HEK293 (cell line): ENCODE results near the gene STARD5.

Experiments
- CTCF ChIA-PET: fragments of 350-600 bp; formaldehyde crosslinking; extraction: SDS; loops from one replicate; lab custom pipeline; 2021; ENCODE audit warnings: antibody characterized with exemption; lab: Yijun Ruan, JAX
- POLR2A ChIA-PET: fragments of 300-600 bp; formaldehyde crosslinking; extraction: SDS; loops from one replicate; lab custom pipeline; 2020; ENCODE audit warnings: antibody characterized with exemption, inconsistent platforms; lab: Yijun Ruan, JAX
- H3K27ac ChIP-seq: fragments of 200-500 bp; sonication (Bioruptor generic); 2 replicates; pipeline ENCODE4 v1.5.1; 2014; ENCODE audit warnings: low read depth, low read length, control low read depth, inconsistent platforms; ENCODE audit errors: extremely low read depth
- H3K36me3 ChIP-seq, 2 experiments: fragments of 200-500 bp in 1 of 2; sonication (Bioruptor generic) in 1 of 2; 1 replicate in 1 of 2; 2 replicates in 1 of 2; pipeline ENCODE4 v1.5.1; 2014 to 2017; ENCODE audit warnings: inconsistent platforms in 2 of 2, low read length in 2 of 2; ENCODE audit not compliant: control insufficient read depth in 2 of 2, insufficient read depth in 1 of 2
- H3K4me1 ChIP-seq: fragments of 200-500 bp; sonication (Bioruptor generic); 2 replicates; pipeline ENCODE4 v1.5.1; 2014; ENCODE audit warnings: mild to moderate bottlenecking, low read length, inconsistent platforms; ENCODE audit not compliant: control insufficient read depth, insufficient read depth
- H3K4me3 ChIP-seq: 2 replicates; pipeline ENCODE4 v1.5.1; 2011; ENCODE audit warnings: low read depth, mild to moderate bottlenecking, control low read depth, low read length, moderate library complexity
- H3K9me3 ChIP-seq: fragments of 200-500 bp; sonication (Bioruptor generic); 2 replicates; pipeline ENCODE4 v1.5.1; 2014; ENCODE audit warnings: low read depth, low read length, inconsistent platforms; ENCODE audit not compliant: control insufficient read depth, insufficient read depth
- HIC1 ChIP-seq: fragments of 450-650 bp; formaldehyde crosslinking; IDR thresholded peaks from 2 replicates; pipeline ENCODE4 v1.5.1; 2016; ENCODE audit warnings: missing biosample characterization, missing genetic modification characterization
- KLF16 ChIP-seq: fragments of 450-650 bp; formaldehyde crosslinking; IDR thresholded peaks from 2 replicates; pipeline ENCODE4 v1.5.1; 2017; ENCODE audit warnings: missing biosample characterization, missing genetic modification characterization
- MZF1 ChIP-seq: fragments of 450-650 bp; formaldehyde crosslinking; IDR thresholded peaks from 2 replicates; pipeline ENCODE4 v1.5.1; 2017; ENCODE audit warnings: missing biosample characterization, missing genetic modification characterization, borderline replicate concordance
- PRDM1 ChIP-seq: fragments of 450-650 bp; formaldehyde crosslinking; IDR thresholded peaks from 2 replicates; pipeline ENCODE4; 2016; ENCODE audit warnings: missing biosample characterization, missing genetic modification characterization
- RBAK ChIP-seq: fragments of 450-650 bp; formaldehyde crosslinking; IDR thresholded peaks from 2 replicates; pipeline ENCODE4 v1.5.1; 2016; ENCODE audit warnings: missing biosample characterization, missing genetic modification characterization
- SCRT1 ChIP-seq: fragments of 450-650 bp; formaldehyde crosslinking; IDR thresholded peaks from 2 replicates; pipeline ENCODE4 v1.5.1; 2016; ENCODE audit warnings: missing biosample characterization, missing genetic modification characterization, borderline replicate concordance
- SP3 ChIP-seq: fragments of 450-650 bp; formaldehyde crosslinking; IDR thresholded peaks from 2 replicates; pipeline ENCODE4 v1.5.1; 2016; ENCODE audit warnings: missing biosample characterization, missing genetic modification characterization
- ZBTB10 ChIP-seq: fragments of 450-650 bp; formaldehyde crosslinking; IDR thresholded peaks from 2 replicates; pipeline ENCODE4 v1.5.1; 2016; ENCODE audit warnings: missing biosample characterization, missing genetic modification characterization
- ZNF211 ChIP-seq: fragments of 450-650 bp; formaldehyde crosslinking; IDR thresholded peaks from 2 replicates; pipeline ENCODE4 v1.5.1; 2016; ENCODE audit warnings: low read depth, missing biosample characterization, missing genetic modification characterization
- ZNF24 ChIP-seq: fragments of 450-650 bp; formaldehyde crosslinking; IDR thresholded peaks from 2 replicates; pipeline ENCODE4 v1.5.1; 2016; ENCODE audit warnings: missing biosample characterization, missing genetic modification characterization
- ZNF292 ChIP-seq: fragments of 450-650 bp; formaldehyde crosslinking; IDR thresholded peaks from 2 replicates; pipeline ENCODE4 v1.5.1; 2016; ENCODE audit warnings: low read depth, missing biosample characterization, missing genetic modification characterization, borderline replicate concordance
- ZNF335 ChIP-seq: fragments of 450-650 bp; formaldehyde crosslinking; conservative IDR thresholded peaks from 2 replicates; pipeline ENCODE4 v1.5.1; 2016; ENCODE audit warnings: missing biosample characterization, missing genetic modification characterization
- ZNF518A ChIP-seq: fragments of 450-650 bp; formaldehyde crosslinking; conservative IDR thresholded peaks from 2 replicates; pipeline ENCODE4 v1.5.1; 2016; ENCODE audit warnings: low read depth, missing biosample characterization, missing genetic modification characterization
- ZNF548 ChIP-seq: fragments of 450-650 bp; formaldehyde crosslinking; IDR thresholded peaks from 2 replicates; pipeline ENCODE4 v1.5.1; 2016; ENCODE audit warnings: missing biosample characterization, missing genetic modification characterization
- ZNF585B ChIP-seq: fragments of 450-650 bp; formaldehyde crosslinking; IDR thresholded peaks from 2 replicates; pipeline ENCODE4 v1.5.1; 2016; ENCODE audit warnings: missing biosample characterization, missing genetic modification characterization
- ZNF701 ChIP-seq: fragments of 450-650 bp; formaldehyde crosslinking; IDR thresholded peaks from 2 replicates; pipeline ENCODE4 v1.5.1; 2016; ENCODE audit warnings: missing biosample characterization, missing genetic modification characterization
- TF ChIP-seq, protein P1 (sequence below): fragments of 450-650 bp; formaldehyde crosslinking; IDR thresholded peaks from 2 replicates; pipeline ENCODE4 v1.5.1; 2016; ENCODE audit warnings: missing biosample characterization, missing genetic modification characterization

The STARD5 gene

GRCh38 chr15:81279621-81280485 is 44.1 kb downstream of the STARD5 start:
- no peak for TF ChIP-seq ZNF24 (tag by site-specific recombination)
- TF ChIP-seq, protein P1, sequence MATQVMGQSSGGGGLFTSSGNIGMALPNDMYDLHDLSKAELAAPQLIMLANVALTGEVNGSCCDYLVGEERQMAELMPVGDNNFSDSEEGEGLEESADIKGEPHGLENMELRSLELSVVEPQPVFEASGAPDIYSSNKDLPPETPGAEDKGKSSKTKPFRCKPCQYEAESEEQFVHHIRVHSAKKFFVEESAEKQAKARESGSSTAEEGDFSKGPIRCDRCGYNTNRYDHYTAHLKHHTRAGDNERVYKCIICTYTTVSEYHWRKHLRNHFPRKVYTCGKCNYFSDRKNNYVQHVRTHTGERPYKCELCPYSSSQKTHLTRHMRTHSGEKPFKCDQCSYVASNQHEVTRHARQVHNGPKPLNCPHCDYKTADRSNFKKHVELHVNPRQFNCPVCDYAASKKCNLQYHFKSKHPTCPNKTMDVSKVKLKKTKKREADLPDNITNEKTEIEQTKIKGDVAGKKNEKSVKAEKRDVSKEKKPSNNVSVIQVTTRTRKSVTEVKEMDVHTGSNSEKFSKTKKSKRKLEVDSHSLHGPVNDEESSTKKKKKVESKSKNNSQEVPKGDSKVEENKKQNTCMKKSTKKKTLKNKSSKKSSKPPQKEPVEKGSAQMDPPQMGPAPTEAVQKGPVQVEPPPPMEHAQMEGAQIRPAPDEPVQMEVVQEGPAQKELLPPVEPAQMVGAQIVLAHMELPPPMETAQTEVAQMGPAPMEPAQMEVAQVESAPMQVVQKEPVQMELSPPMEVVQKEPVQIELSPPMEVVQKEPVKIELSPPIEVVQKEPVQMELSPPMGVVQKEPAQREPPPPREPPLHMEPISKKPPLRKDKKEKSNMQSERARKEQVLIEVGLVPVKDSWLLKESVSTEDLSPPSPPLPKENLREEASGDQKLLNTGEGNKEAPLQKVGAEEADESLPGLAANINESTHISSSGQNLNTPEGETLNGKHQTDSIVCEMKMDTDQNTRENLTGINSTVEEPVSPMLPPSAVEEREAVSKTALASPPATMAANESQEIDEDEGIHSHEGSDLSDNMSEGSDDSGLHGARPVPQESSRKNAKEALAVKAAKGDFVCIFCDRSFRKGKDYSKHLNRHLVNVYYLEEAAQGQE (tag by site-specific recombination), result 0 out of 2 replicates have a peak, but pooled peaks have one; percentile 17
- TF ChIP-seq ZNF548 (tag by site-specific recombination), result no peak
- no peak for TF ChIP-seq SCRT1
- POLR2A ChIA-PET, result interaction anchor here (0.9 kb wide), 1 partner anchor 44 kb away, joined by 3 read pairs; the partner anchor contains the start of gene STARD5

GRCh38 chr15:81278306-81279029 is 45.5 kb downstream of the STARD5 start:
- CTCF ChIA-PET, result interaction anchor here (0.5 to 4.3 kb wide), 4 partner anchors 12 to 198 kb away, joined by 3 to 44 read pairs (median 16); no protein-coding TSS in a partner anchor
- POLR2A ChIA-PET, result no interaction called here
- H3K27ac ChIP-seq, result no peak overlapping the region
- TF ChIP-seq ZNF518A (no peak), ZNF211 (tag by site-specific recombination) (no peak), KLF16 (tag by site-specific recombination) (no peak), MZF1 (tag by site-specific recombination) (no peak), ZBTB10 (tag by site-specific recombination) (no peak), SP3 (tag by site-specific recombination) (no peak), RBAK (tag by site-specific recombination) (no peak), ZNF292 (tag by site-specific recombination) (no peak), ZNF585B (tag by site-specific recombination) (no peak), ZNF335 (tag by site-specific recombination) (no peak), HIC1 (tag by site-specific recombination) (no peak), PRDM1 (tag by site-specific recombination) (no peak), ZNF701 (tag by site-specific recombination) (no peak)

More at GRCh38 chr15:81279621-81280485, 44.1 kb downstream of the STARD5 start:
- Histone ChIP-seq H3K36me3 (no peaks in the 10 kb centered on the region), H3K4me3 (no peak overlapping the region), H3K4me1 (0 out of 2 replicates have a peak, but pooled peaks cover 2% of the 10 kb centered on the region), H3K27ac (no peak overlapping the region), H3K9me3 (no peaks in the 10 kb centered on the region; the same call in 1 of the 2 replicates)
- CTCF ChIA-PET, result interaction anchor here (0.5 to 4.3 kb wide), 5 partner anchors 13 to 144 kb away, joined by 3 to 44 read pairs (median 4); no protein-coding TSS in a partner anchor

More at GRCh38 chr15:81278306-81279029, 45.5 kb downstream of the STARD5 start:
- no peaks in the 10 kb centered on the region; the same call in 1 of the 2 replicates for H3K9me3 ChIP-seq
- H3K36me3 ChIP-seq, result no peaks in the 10 kb centered on the region
- 0 out of 2 replicates have a peak, but pooled peaks cover 2% of the 10 kb centered on the region for H3K4me1 ChIP-seq
- H3K4me3 ChIP-seq, result no peak overlapping the region
